ENCODE data around the gene RPL7A.
"Not testable (repeated sequence)": the region's sequence is repeated elsewhere in the genome, so short reads cannot be mapped to it uniquely, and the experiment has no call there.

The RPL7A gene

GRCh38 chr9:133327834-133328484 lies 20.1 kb upstream of the RPL7A start:
- DNase-seq (ENCODE audit: low spot score): no peak

- not testable (repeated sequence) for DNase-seq (ENCODE audit: low spot score)
Measured at GRCh38 chr9:133329306-133330156, 18.5 kb upstream of the RPL7A start.

- no peak for DNase-seq (ENCODE audit: low spot score)
Measured at GRCh38 chr9:133331221-133331620, 16.8 kb upstream of the RPL7A start.

GRCh38 chr9:133331641-133332380 lies 16.2 kb upstream of the RPL7A start:
- DNase-seq (ENCODE audit: low spot score): no peak

GRCh38 chr9:133332381-133332730 lies 15.7 kb upstream of the RPL7A start:
- no peak for DNase-seq (ENCODE audit: low spot score)

- no peak for DNase-seq (ENCODE audit: low spot score)
Measured at GRCh38 chr9:133333011-133333410, 15.0 kb upstream of the RPL7A start.

GRCh38 chr9:133333566-133333965 lies 14.5 kb upstream of the RPL7A start:
- no peak for DNase-seq (ENCODE audit: low spot score)

GRCh38 chr9:133334161-133334560 lies 13.9 kb upstream of the RPL7A start:
- DNase-seq (ENCODE audit: low spot score): no peak

- not testable (repeated sequence) for DNase-seq (ENCODE audit: low spot score)
Measured at GRCh38 chr9:133334888-133335287, 13.1 kb upstream of the RPL7A start.

- peak; percentile 91 for DNase-seq (ENCODE audit: low spot score)
Measured at GRCh38 chr9:133335924-133336811, 11.8 kb upstream of the RPL7A start, which contains the start of gene SURF6. Gene SURF6 (minus strand): TSS chr9:133336188. CDS start chr9:133336132, 56 bp downstream.

- no peak for DNase-seq (ENCODE audit: low spot score)
Measured at GRCh38 chr9:133339641-133340040, 8.4 kb upstream of the RPL7A start.

- DNase-seq (ENCODE audit: low spot score): no peak
Measured at GRCh38 chr9:133340256-133340655, 7.8 kb upstream of the RPL7A start.

GRCh38 chr9:133340916-133341315 lies 7.1 kb upstream of the RPL7A start:
- DNase-seq (ENCODE audit: low spot score): no peak

GRCh38 chr9:133341369-133342068 lies 6.5 kb upstream of the RPL7A start:
- no peak for DNase-seq (ENCODE audit: low spot score)

- no peak for DNase-seq (ENCODE audit: low spot score)
Measured at GRCh38 chr9:133342069-133342406, 6.0 kb upstream of the RPL7A start.

GRCh38 chr9:133342570-133342969 lies 5.4 kb upstream of the RPL7A start:
- DNase-seq (ENCODE audit: low spot score): no peak

GRCh38 chr9:133344071-133344470 lies 3.9 kb upstream of the RPL7A start:
- DNase-seq (ENCODE audit: low spot score): no peak

GRCh38 chr9:133344979-133345378 lies 3.0 kb upstream of the RPL7A start:
- DNase-seq (ENCODE audit: low spot score): no peak

- no peak for DNase-seq (ENCODE audit: low spot score)
Measured at GRCh38 chr9:133345596-133345995, 2.4 kb upstream of the RPL7A start.

GRCh38 chr9:133346021-133346785 lies 1.8 kb upstream of the RPL7A start:
- DNase-seq (ENCODE audit: low spot score): no peak
